Posterior cingulate gyrus (tissue), 11 donors: ENCODE measurements around the gene AMBP.

ENCODE experiments used
- DNase-seq, 10 donors: peaks; one replicate each; pipeline versions ENCODE4 v3.0.0 to v3.0.0-alpha.2; 2020 to 2021; ENCODE audit warnings: mixed read lengths in 3 of 10
- intact Hi-C: fragments of 100-400 bp; cut with DNase I; formaldehyde crosslinking; loops from one replicate; pipeline ENCODE4 v1.15.1; 2023

The AMBP gene

DNA sequence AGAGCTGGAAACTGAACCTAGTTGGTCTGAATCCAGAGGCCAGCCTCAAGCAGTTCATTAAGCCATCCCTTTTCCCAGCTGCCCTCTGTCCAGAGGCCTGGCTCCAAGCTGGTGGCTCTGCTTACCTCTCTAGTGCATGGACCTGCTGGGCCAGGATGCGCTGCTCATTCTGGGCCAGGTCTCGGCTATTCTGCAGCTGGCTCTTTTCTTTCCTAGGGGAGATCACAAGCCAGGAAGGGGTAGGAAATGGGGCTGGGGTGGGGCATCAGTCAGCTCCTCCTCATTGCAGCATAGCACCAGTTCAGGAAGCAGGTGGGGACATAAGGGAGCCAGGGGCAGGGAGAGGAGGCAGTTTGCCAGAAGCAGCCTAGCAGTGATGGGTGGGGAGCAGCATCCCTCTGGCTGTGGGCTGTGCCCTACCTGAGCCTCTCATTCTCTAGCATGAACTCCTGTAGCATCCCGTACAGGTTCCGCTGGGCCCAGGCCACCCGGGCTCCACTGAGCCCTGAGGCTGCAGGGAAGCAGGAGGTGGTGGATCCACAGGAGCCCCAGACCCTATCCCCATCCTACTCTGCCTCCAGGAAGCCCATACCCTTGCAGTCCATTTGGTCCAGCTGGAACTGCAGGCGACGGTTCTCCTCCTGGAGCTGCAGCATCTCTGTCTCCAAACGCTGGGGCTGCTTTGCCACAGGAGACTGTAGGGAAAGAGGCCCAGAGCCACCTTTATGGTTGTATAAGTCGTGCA lies 15.8 kb upstream of the AMBP start:
- peak in 1 of 10 donors; percentile 63 for DNase-seq
- intact Hi-C loops: no loop called here

DNA sequence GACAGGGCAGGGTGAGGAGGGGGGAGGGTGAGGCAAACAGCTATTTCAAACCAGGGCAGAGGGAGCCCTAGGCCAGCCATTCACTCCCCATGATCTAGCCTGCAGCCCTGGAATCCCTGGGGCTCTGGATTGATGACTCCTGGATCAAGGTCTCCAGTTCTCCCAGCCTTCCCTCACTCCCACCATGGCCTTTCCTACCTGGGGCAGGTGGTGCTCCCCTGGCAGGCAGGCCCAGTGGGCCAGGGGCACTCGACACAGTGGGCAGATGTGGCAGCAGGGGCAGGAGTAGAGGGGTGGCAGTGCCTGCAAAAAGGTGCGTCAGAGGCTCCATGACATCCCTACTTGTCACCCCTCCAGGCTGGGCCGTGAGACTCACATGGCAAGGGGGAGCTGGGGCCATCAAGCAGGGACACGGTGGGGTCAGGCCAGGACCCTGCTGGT lies 15.0 kb upstream of the AMBP start:
- intact Hi-C loops: no loop called here
- DNase-seq: no peak

DNA sequence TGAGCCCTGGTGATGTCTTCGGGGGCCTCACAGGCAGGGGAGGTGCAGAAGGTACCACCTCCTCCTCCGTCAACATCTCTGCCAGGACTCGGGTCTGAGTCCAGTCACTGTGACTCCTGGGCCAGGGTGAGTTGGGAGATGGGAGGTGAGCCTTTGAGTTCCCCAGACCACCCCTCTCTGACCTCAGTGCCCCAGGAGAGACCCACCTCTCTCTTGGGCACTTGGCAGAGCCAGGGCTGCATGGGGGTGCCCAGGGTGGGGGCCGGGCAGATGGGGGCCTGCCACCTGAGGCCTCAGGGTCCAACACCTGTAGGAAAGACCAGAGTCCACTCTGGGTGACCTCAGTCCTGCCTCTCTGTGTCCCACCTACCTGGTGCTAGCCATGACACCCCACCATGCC lies 14.2 kb upstream of the AMBP start:
- no peak for DNase-seq
- intact Hi-C loops: no loop called here

DNA sequence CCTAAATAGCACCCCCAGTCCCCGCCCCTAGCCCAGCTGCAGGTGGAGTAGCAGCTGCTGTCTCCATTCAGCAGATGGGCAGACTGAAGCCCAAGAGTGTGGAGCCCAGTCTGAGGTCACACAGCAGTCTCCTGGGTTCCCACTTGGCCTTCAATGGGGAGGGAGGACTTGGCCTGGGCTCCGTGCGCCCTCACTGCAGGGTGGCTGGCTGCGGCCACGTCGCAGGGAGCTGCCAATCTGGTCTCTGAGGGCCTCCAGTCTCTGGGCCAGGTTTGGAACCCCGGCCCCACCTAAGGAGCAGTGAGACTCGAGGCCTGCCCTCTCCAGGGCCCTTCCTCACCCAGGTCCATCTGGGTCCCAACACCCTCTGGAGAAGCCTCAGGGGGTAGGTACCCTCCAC lies 13.6 kb upstream of the AMBP start:
- DNase-seq: peak in 2 of 10 donors; percentile 56 to 80
- intact Hi-C loops: no loop called here

DNA sequence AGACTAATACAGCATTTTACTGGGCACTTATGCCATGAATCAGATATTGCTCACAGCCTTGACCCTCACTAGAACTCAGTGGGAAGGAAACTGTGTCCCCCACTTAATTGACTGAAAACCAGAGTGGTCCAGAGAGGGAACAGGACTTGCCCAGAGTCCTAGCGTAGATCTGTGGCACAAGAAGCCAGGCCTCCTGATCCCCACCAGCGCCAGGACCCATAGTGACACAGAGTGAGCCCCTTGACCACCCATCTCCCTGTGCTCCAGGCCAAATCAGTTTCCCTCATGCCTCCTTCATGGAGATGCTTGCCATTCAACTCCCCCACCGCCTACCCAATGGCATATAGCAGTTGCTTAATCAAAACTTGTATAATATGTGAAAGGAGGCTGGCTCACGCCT lies 12.7 kb upstream of the AMBP start:
- intact Hi-C loops: no loop called here
- DNase-seq: no peak

DNA sequence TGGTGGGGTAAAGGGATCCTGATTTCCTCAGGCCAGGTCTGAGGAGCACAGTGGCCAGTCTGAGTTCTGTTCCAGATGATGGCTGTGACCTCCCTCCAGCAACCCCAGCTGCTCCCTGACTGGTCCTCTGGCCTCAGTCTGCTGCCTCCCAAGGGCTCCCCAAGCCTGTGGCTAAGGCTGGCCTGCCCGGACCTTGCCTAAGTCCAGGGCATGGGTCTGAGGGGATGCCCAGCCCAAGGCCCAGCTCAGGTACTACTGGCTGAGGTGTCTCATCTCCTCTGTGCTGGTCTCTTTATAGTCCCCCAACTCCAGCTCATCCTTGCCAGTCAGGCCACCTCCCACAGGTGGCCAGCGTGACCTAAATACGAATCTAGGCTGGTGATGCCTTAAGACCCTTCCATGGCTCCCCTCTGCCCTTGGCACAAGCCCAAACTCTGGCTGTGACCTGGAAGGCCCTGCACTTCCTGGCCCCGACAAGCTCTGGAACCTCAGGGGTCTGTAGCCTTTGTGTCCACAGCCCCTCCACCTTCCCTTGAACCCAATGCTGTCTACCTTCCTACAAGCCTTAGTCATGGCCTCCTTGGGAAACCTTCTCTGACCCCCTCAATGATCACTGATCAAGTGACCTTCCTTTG lies 11.2 kb upstream of the AMBP start:
- intact Hi-C loops: no loop called here
- peak in 2 of 10 donors; percentile 31 to 71 for DNase-seq

DNA sequence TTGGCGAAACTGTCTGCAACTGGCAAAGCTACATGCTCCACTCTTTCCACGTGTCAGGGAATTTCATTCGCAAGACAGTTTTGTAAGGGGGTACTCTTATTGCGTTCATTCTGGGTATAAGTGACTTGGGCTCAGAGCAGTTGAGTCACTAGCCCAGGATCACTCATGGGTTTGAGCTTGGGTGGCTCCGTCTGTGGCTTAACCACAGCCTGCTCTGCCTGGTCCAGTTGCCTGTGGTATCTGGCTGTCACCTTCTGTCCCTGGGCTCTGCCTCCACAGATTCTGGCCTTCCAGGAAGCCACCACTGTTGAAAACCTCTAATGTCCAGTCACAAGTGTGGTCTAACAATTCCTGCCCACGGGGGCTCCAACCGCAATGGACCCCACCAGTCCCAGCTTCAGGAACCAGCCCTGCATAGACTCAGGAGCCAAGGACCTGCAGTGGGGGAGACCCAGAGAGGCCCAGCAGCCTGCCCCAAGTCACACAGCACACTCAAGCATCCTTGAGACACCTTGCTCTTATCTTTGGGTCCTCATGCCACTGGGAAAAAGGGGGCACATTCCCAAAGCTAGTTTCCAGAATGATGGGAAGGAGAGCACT lies 10.6 kb upstream of the AMBP start:
- DNase-seq: peak in 2 of 10 donors; percentile 27 to 65
- intact Hi-C loops: no loop called here

DNA sequence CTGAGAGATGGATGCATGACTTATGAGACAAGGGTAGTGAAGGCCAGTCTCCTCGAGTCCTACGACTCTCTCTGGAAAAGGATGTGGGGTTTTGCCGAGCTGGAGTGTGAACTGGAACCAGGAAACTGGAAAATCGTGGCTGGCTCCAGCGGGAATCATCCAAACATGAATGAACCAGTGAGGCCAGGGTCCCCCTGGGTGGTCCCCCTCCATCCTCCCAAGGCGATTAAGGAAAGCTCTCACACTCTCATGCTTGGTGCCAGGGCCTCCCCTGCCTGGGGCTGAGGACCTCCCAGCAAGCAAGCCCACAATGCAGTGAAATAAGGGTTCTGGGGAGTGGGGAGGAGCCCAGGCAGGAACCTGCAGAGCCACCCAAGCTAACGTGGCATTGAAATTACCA lies 9.6 kb upstream of the AMBP start:
- intact Hi-C loops: no loop called here
- DNase-seq: peak in 1 of 10 donors; percentile 44

DNA sequence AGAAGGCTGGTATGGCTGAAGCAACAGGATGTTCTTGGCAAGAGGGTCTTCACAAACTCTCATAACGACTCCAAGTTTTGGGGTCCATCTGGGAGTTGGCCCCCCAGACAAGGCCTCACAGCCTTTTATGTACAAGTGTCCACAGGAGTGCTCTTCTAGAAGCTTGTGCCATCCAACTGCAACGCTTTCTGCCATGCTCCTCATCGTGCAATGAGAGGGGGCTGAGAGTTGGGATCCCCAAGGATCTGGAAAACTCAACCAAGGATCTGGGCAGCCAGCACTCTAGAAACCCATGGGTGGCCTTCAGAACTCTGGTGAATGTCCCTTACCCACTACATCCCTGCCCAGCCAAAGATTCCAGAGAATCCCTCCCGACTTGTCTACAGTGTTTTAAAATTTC lies 8.5 kb upstream of the AMBP start:
- intact Hi-C loops: no loop called here
- peak in 1 of 10 donors; percentile 14 for DNase-seq

DNA sequence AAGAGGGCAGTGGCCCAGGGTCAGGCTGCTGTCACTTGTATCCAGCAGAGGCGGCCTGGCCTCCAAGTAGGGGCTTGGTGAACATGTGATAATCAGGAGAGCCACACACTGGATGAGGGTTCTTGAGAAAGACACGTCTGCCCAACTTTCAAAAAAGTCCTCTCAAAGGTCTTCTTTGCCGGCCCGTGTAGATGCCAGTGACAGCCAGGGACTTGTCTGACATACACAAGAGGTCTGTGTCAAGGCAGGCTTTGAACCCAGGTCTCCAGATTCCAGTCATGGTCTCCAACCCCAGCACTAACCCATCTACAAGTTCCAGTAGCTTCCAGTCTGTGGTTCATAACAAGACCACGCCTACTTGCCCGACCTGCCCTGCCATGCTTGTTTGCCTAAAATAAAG lies 7.9 kb upstream of the AMBP start:
- intact Hi-C loops: no loop called here
- DNase-seq: peak in 1 of 10 donors; percentile 35

DNA sequence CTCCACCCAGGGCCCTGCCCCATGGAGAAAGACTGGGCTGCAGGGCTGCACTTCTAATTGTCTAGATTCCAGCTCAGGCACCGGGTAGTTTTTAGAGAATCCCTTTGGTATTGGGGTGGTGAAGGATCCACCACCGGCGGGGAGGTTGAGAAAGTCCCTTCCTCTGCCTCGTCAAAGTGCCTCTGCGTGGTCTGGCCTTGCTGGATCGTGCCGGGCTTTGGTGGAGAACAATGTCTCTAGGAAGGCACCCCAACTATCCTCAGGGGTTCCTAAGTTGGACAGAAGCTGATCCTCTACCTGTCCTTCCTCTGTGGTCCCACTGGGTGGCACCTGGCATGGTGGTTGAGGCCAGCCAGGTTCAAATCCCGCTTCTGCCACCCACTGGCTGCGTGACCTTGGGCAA lies 7.3 kb upstream of the AMBP start:
- intact Hi-C loops: no loop called here
- peak in 2 of 10 donors; percentile 47 to 63 for DNase-seq

DNA sequence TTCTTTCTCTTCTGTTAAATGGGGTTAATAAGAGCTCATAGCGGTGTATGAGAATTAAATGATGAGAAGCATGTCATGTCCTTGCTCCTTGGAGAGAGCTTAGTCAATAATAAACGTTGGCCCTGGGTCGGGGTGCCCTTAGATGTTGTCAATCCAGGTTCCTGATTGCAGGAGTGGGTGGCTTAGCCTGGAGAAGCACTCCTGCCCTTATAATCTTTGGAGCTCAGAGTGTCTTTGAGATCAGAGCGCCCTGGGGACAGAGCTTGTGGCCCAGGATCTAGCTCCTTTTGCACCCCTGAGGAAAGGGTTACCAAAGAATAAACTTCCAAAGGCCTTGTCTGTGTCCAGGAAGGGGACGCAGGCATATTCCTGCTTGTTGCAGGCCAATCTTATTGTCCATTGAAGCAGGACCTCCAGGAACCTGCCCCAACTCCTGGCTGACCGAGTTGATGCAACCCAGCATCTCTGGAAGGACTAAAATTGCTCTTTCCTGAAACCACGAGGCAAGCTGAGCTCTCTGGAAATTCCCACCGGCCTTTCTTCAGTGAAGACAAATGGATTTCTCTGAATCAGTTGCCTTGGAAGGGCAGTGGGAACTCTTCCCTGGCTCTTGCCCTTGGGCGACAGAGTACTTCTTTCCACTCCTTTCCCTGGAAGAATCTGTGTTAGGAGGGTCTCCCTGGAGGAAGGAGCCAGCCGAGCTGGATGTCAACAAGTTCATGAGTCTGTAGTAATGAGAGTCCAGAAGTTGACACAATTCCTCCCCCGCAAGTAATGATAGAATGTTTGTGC lies 6.4 kb upstream of the AMBP start:
- DNase-seq: peak in 1 of 10 donors; percentile 41
- intact Hi-C loops: no loop called here

DNA sequence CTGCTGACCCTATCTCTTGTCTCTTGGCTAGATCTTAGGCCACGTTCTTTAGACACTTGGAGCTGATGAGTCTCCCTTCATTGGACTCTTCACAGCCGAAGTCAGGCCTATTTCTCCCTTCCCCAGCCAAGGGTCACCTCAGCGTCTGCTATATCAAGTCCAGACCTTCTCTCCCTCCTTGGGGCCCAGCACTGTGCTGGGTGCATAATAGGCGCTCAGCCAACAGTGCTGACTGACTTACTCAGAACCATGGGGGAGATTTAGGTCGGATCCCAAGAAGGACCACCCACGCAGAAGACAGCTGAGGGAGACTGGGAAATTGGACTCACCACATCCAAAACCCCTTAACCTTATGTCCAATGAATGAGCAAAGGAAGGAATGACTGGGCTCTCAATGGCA lies 5.6 kb upstream of the AMBP start:
- peak in 1 of 10 donors; percentile 42 for DNase-seq
- intact Hi-C loops: loop anchor here (1.0 kb wide), 1 partner anchor 188 kb away; no protein-coding TSS in a partner anchor

DNA sequence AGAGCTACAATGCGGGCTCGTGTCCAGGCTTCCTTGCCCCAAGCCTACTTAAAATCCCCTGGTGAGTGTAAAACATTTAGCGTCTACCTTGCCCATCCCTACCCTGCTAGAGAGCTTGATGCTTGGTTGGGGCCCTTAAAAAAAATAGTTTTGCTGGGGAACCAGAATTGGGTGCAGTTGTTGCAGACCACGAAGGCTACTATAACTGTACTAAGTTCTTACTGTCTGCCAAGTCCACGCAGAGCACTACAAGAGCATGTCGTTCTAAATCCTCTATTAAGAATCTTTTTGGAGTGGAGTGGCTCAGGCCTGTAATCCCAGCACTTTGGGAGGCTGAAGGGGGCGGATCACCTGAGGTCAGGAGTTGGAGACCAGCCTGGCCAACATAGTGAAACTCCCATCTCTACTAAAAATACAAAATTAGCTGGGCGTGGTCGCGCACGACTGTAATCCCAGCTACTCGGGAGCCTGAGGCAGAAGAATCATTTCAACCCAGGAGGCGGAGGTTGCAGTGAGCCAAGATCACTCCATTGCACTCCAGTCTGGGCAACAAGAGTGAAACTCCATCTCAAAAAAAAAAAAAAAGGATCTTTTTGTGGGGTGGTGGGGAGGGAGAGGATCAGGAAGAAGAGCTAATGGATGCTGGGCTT lies 4.8 kb upstream of the AMBP start:
- intact Hi-C loops: loop anchor here (1.0 kb wide), 3 partner anchors 188 to 222 kb away; no protein-coding TSS in a partner anchor
- peak in 1 of 10 donors; percentile 24 for DNase-seq

DNA sequence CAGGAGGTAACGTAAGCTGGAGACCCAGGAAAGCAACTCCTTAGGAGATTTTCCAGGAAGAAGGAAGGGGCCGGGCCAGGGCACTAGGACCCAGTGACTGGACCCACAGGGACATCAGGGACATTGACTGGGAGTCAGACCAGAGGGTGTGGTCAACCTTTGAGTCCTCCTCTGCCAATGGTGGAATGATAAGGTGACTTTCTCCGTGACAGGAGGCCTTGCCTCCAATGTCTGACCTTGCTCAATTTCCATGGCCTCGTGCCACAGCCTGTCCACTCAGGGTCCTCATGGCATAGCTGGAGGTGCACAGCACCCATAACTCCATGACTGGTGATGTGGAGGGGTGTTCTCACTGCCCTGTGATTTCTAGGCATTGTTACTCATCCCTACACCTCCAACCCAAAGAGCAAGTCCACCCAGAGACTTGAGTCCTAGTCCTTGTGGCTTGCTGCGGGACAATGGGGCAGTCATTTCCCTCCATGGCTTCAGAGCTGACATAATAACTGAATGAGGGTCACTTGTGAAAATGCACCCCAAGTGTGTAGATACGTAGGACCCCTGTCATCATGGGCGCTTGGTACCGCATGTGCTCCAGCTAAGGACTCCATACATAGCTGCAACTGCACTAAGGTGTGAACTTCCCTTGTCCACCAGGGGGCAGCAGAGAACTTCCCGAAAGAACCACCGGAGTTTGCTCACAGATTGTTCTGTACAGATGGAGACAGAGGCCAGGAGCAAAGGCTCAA lies 4.1 kb upstream of the AMBP start:
- DNase-seq: peak; percentile 69 to 97 (median 93)
- intact Hi-C loops: loop anchor here (1.0 kb wide), 2 partner anchors 209 to 223 kb away; no protein-coding TSS in a partner anchor

DNA sequence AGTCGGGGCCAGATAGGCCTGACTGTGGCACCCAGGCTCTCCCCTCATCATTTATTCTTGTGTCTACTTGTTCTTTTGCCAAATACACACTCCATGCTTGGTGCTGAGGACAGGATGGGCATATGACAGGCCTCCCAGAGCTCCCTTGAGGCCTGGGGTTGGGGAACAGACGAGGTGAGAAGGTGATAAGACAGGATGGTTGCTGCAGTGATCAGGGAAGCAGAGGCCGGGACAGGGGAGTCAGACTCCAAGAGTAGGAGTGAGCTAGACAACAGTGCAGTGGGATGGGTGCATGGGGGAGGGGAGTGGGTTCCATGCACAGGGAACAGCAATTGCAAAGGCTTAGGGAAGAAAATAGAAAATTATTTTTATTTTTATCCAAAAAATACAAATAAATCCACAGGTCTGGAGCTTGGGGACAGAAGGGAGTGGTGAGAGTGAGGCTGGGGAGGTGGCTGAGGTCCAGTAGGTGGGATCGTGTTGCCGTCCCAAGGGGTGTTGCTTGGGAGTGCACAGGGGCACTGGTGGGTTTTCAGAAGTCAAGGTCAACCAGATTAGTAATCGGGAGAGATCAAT lies 3.4 kb upstream of the AMBP start:
- peak in 1 of 10 donors; percentile 63 for DNase-seq
- intact Hi-C loops: loop anchor here (1.0 kb wide), 2 partner anchors 210 to 224 kb away; no protein-coding TSS in a partner anchor

DNA sequence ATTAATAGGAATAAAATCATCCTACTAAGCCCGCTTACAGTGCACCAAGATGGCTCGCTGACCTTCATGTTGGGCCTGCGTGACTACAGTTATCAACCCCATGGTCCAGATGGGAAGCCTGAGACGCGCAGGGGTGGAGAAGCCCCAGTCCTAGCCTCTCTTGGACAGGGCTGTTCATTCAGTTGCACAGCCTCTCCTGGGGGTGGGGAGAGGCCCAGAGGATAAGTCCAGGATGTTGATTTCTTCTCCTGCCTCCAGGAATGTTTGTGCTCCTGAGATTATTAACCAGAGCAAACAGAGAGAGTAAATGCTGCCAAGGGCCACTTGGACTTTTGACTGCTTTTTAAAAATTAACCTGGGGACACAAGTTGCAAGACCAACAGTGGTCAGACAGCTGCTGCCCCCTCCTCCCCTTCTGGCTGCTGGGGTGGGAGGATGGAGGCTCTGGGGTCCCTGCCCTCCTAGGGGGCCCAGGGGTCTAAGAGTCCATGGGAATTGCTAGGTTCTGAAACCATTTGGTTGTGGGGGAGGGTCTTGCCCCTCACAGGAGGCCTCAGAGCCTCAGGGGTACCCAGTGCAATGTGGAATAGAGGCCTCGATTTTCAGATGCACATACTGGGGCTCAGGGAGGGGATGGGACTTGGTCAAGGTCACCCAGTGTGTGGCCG lies 2.8 kb upstream of the AMBP start:
- DNase-seq: peak in 2 of 10 donors; percentile 42 to 45
- intact Hi-C loops: no loop called here

DNA sequence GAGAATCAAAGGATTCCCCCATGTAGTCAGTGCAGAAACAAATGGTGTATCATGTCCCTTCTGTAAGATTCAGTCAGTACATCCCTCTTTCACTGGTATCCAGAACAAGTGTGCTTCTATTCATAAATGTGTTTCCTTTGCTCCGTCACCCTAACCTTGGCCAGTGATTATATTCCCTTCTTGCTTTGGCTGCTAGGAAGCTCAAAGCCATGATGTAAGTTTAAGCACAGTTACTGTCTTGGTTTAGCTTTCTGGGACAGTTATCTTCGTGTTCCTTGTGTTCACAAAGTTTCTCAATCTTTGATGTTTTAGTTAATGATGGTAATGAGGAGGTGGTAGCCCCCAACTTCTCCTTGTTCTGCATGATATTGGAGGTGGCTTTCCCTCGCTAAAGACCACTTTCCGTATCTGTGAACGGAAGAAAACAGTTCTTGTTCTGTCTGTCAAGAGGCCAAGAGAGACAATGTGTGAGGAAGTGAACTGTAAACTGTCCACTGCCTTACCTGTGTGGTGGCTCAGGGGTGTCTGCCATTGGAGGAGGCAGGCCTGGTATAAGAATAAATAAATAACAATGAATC lies 2.2 kb upstream of the AMBP start:
- intact Hi-C loops: no loop called here
- DNase-seq: no peak
